Tibial nerve (tissue), 4 donors: Measurements from ENCODE around the gene PRXL2C. TPM values are rescaled to one million over a fixed set of nuclear protein-coding genes. Genes with fewer than 3 reads are reported as not detected.

Source experiments
- DNase-seq, 2 donors: peaks; one replicate each; pipeline ENCODE4 v3.0.0-alpha.2; 2019; ENCODE audit warnings: low spot score in 2 of 2
- H3K27ac ChIP-seq, 4 donors: fragments of 200-600 bp; sonication (generic) in 3 of 4; one replicate each; pipeline ENCODE4 v1.5.1; 2017 to 2019; ENCODE audit warnings: mild to moderate bottlenecking in 1 of 4
- H3K27me3 ChIP-seq, 2 donors: fragments of 200-600 bp; sonication (generic) in 1 of 2; one replicate each; pipeline versions ENCODE4 v1.5.1 to v1.6.0; 2017 to 2019
- H3K36me3 ChIP-seq, 3 donors: fragments of 200-600 bp; sonication (generic); one replicate each; pipeline ENCODE4 v1.5.1; 2018 to 2019
- H3K4me1 ChIP-seq, 4 donors: fragments of 200-600 bp; sonication (generic) in 3 of 4; one replicate each; pipeline ENCODE4 v1.5.1; 2017 to 2019
- H3K4me3 ChIP-seq, 4 donors: fragments of 200-600 bp; sonication (generic) in 3 of 4; one replicate each; pipeline ENCODE4 v1.5.1; 2017 to 2019; ENCODE audit warnings: mild to moderate bottlenecking in 1 of 4, moderate library complexity in 1 of 4
- H3K9me3 ChIP-seq, 4 donors: fragments of 200-600 bp; sonication (generic) in 3 of 4; one replicate each; pipeline ENCODE4 v1.5.1; 2017 to 2019
- CTCF ChIP-seq, 5 experiments: fragments of 200-600 bp in 3 of 5; fragments of 450-650 bp in 2 of 5; sonication (generic) in 3 of 5; IDR thresholded peaks; one replicate each; pipeline ENCODE4 v1.5.1; 2016 to 2019; ENCODE audit warnings: antibody characterized with exemption in 5 of 5, mild to moderate bottlenecking in 3 of 5, moderate library complexity in 2 of 5
- EP300 ChIP-seq, 2 donors: sonication (generic); formaldehyde crosslinking; IDR thresholded peaks; one replicate each; pipeline ENCODE4 v1.6.1; 2017; ENCODE audit warnings: antibody characterized with exemption in 2 of 2, mild to moderate bottlenecking in 1 of 2
- POLR2A ChIP-seq, 2 donors: fragments of 450-650 bp; IDR thresholded peaks; one replicate each; pipeline ENCODE4 v1.6.1; 2017; ENCODE audit warnings: antibody characterized with exemption in 2 of 2, mild to moderate bottlenecking in 2 of 2, moderate library complexity in 2 of 2
- whole genome bisulfite sequencing, 2 donors: methylation state at CpG; one replicate each; pipeline ENCODE4 v1.1.5; 2018; 5-methylcytosine and 5-hydroxymethylcytosine counted together
- total RNA-seq, 4 donors: library from RNA; depleted of rRNA; stranded (reverse); fragments of >200 nt; gene quantifications; one replicate each; pipeline ENCODE4 v1.1.0, GENCODE V29; 2016

PRXL2C gene
- total RNA-seq, 4 donors from 2014 or later: 14.9 to 52.7 (median 20.6) TPM

GRCh38 chr9:96660692-96661248 lies 5.7 kb upstream of the PRXL2C start:
- Histone ChIP-seq H3K9me3 (no peaks in the 10 kb centered on the region), H3K36me3 (no peaks in the 10 kb centered on the region), H3K4me1 (peaks cover 0 to 13% (median 0%) of the 10 kb centered on the region in 4 donors), H3K27me3 (no peaks in the 10 kb centered on the region), H3K27ac (no peak overlapping the region), H3K4me3 (no peak overlapping the region)
- WGBS, 2 donors: 93 to 94% methylated on average over 7 of the region's 7 CpGs
- DNase-seq: no peak
- TF ChIP-seq EP300 (IDR thresholded peaks at IDR 0.05) (no peak), POLR2A (IDR thresholded peaks at IDR 0.05) (no peak), CTCF (IDR thresholded peaks at IDR 0.05) (no peak)

- H3K9me3 ChIP-seq: no peaks in the 10 kb centered on the region
- H3K4me1 ChIP-seq: peaks cover 0 to 30% (median 6%) of the 10 kb centered on the region in 4 donors
- 0% methylated on average over 8 to 42 of the region's 74 CpGs for WGBS, 2 donors
- H3K27me3 ChIP-seq: no peaks in the 10 kb centered on the region
- peak overlapping the region; percentile 93 to 100 (median 98) for H3K27ac ChIP-seq
- H3K4me3 ChIP-seq: peak overlapping the region; percentile 41 to 84 (median 63)
- peaks cover 0 to 39% (median 0%) of the 10 kb centered on the region in 3 donors for H3K36me3 ChIP-seq
- peak; percentile 72 for DNase-seq
- TF ChIP-seq POLR2A (IDR thresholded peaks at IDR 0.05) (peak; percentile 29 to 64), CTCF (IDR thresholded peaks at IDR 0.05) (peak in 4 of 5 experiments; percentile 7 to 73 (median 46)), EP300 (IDR thresholded peaks at IDR 0.05) (peak; percentile 21 to 85)
These were observed 493 bp downstream of the PRXL2C start for GRCh38 chr9:96654450-96655197.

- H3K4me1 ChIP-seq: peaks cover 0 to 23% (median 6%) of the 10 kb centered on the region in 4 donors
- no peak for DNase-seq
- no peak overlapping the region for H3K27ac ChIP-seq
- no peaks in the 10 kb centered on the region for H3K9me3 ChIP-seq
- TF ChIP-seq EP300 (IDR thresholded peaks at IDR 0.05) (no peak), POLR2A (IDR thresholded peaks at IDR 0.05) (no peak), CTCF (IDR thresholded peaks at IDR 0.05) (peak in 1 of 5 experiments; percentile 24)
- peaks cover 0 to 69% (median 0%) of the 10 kb centered on the region in 3 donors for H3K36me3 ChIP-seq
- H3K4me3 ChIP-seq: no peak overlapping the region
- H3K27me3 ChIP-seq: no peaks in the 10 kb centered on the region
These were observed 3.5 kb downstream of the PRXL2C start for GRCh38 chr9:96651626-96652025.

GRCh38 chr9:96649620-96650324 lies 5.3 kb downstream of the PRXL2C start:
- Histone ChIP-seq H3K9me3 (no peaks in the 10 kb centered on the region), H3K27me3 (no peaks in the 10 kb centered on the region), H3K4me1 (peaks cover 0 to 14% (median 6%) of the 10 kb centered on the region in 4 donors), H3K36me3 (peaks cover 0 to 88% (median 0%) of the 10 kb centered on the region in 3 donors), H3K4me3 (no peak overlapping the region), H3K27ac (no peak overlapping the region)
- no peak for DNase-seq
- WGBS, 2 donors: 83 to 96% methylated on average over 1 of the region's 1 CpG
- TF ChIP-seq POLR2A (IDR thresholded peaks at IDR 0.05) (no peak), EP300 (IDR thresholded peaks at IDR 0.05) (no peak), CTCF (IDR thresholded peaks at IDR 0.05) (no peak)
